Femur (tissue), 1 donor: Measurements from ENCODE around the gene FAH.
"Not testable (repeated sequence)": the region's sequence is repeated elsewhere in the genome, so short reads cannot be mapped to it uniquely, and the experiment has no call there.

Experiments
- DNase-seq: peaks from one replicate; pipeline ENCODE4 v3.0.0-alpha.2; 2017

The FAH gene

DNA sequence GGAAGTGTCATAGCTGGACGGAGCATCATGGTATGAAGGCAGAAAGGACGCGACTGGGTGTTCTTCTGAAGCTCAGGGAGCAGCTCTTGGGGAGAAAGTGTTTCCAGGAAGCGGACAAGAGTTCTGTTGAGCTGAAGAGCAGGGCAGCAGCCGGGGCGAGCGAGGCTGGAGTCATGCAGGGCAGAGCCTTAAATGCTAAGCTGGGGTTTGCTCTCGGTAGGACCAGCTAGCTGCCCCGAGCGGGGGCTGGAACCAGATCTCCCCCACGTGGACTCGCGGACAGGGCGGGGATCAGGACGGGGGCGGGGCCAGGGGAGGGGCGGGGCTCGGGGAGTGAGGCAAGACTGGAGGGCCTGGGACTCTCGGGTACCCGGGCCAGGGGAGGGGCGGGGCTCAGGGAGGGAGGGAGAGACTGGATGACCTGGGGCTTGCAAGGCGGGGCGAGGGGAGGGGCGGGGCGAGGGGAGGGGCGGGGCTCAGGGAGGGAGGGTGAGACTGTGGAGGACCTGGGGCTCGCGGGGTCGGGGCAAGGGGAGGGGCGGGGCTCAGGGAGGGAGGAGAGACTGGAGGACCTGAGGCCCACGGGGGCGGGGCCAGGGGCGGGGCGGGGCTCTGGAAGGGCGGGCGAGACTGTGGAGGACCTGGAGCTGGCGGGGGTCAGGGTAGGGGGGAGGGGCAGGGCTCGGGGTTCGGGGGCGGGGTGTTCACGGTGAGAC lies 461 bp upstream of the FAH start:
- peak; percentile 97 for DNase-seq

DNA sequence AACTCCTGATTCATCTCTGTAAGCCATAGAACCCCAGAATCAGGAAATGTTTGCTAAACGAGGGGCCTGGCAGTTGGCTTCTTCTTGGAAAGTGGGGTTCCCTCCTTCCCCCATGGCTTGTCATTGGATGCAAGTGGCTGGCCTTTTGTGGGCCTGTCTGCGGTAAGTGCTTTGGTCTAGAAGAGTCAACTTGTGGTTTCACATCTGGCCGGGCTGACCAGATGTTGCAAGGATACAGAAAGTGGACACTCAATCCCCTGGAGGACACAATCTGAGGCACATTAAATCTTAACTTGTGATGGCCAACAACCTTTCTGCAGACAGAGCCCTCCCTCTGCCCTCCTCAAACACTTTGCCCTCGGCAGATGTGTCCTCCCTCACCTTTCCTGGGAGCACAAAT lies 1.1 kb downstream of the FAH start:
- no peak for DNase-seq

DNA sequence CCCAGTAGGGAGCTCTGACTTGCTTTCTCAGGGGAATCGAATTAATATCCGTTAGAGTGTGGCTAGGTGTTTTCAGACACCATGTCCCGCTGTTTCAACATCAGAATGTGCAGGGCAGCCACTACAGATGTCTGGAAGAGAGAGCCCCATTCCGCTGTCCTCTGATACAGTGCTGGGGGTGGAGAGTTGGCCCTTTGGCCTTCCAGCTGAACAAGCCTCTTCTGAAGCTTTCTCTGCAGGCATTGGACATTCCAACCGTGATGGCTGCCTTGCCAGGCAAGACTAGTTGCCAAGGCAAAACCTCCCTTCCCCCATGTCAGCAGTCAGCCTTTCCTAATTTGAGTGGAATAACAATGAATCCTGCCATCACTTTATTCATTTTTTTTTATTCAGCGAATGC lies 1.5 kb downstream of the FAH start:
- DNase-seq, result no peak

DNA sequence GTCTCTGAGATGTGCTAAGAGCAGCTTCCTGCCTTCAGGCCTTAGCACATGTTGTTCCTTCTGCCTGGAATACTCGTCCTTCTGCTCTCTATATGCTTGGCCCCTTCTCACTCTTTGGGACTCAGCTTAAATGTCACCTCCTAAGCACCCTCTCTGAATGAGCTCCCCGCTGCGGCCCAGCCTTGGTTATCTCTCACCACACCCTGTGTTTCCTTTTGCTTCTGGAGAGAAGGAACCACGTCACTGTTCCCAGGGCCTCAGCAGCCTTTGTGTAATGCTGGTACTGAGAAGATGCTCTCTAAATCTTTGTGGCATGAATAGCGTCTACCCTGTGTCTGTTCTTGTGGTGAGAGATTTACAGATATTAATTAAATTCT lies 2.2 kb downstream of the FAH start:
- no peak for DNase-seq

DNA sequence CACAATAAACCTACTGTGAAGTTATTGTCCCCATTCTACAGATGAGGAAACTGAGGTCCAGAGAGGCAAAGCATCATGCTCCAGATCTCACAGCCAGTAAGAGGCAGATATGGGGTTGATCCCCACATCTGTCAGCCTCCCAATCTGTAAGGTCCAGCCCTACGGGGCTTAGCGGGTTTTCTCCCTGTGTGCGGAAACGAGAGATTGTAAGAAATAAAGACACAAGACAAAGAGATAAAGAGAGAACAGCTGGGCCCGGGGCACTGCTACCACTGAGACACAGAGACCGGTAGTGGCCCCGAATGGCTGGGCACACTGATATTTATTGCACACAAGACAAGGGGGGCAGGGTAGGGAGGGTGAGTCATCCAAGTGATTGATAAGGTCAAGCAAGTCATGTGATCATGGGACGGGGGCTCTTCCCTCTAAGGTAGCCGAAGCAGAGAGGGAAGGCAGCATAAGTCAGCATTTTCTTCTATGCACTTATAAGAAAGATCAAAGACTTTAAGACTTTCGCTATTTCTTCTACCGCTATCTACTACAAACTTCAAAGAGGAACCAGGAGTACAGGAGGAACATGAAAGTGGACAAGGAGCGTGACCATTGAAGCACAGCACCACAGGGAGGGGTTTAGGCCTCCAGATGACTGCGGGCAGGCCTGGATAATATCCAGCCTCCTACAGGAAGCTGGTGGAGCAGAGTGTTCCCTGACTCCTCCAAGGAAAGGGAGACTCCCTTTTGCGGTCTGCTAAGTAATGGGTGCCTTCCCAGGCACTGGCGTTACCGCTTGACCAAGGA lies 2.8 kb downstream of the FAH start:
- DNase-seq, result not testable (repeated sequence)

DNA sequence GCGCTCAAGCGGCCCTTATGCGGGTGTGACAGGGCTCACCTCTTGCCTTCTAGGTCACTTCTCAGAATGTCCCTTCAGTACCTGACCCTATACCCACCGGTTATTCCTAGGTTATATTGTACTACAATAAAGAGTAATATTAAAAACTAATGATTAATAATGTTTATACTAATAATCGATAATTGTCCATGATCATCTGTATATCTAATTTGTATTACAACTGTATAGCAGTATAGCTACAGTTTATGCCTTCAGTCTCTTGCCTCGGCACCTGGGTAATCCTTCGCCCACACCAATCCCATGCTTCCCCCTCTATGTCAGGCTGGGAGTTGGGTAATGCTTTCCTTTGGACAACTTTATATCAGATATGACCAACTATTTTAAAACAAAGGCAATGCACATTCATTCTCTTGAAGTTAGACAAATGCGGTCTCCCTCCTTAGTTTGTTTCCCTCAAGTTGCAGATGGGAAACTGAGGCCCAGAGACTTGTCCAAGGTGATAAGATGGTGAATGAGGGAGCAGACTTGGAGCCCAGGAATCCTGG lies 3.4 kb downstream of the FAH start:
- DNase-seq, result no peak

DNA sequence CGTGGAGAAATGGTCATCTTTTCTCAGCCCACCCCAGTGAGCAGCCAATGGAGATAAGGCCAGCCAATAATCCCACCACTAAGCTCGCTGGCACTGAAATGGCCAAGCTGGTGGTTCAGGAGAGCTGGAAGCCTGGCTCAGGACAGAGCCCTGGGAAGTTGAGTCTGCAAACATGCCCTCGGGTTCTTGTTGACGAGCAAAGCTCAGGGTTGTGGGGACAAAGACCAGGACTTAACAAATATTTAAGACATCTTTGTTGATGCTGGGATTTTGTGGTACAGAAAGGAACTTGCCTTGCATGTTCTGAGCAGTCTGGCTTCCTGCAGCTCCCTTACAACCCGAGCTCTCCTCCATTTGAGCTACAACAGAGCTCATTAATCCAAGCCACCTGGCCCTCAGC lies 4.4 kb downstream of the FAH start:
- DNase-seq, result no peak

DNA sequence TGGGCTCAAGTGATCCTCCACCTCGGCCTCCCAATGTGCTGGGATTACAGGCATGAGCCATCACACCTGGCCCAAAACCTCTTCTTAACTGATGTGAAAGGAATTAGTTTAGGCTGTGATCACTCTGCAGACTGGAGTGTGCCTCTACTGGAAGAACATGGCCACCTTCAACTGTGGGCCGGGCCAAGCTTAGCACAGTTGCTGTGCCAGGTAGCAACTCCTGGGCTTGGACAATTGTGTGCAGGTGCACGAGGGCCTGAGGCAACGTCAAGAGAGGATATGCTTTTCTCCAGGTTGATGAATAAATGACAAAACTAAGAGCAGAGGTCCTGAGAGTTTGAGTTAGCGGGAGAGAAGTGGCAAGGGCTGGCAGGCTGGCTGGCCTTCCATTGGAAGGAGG lies 6.5 kb downstream of the FAH start:
- DNase-seq, result no peak

DNA sequence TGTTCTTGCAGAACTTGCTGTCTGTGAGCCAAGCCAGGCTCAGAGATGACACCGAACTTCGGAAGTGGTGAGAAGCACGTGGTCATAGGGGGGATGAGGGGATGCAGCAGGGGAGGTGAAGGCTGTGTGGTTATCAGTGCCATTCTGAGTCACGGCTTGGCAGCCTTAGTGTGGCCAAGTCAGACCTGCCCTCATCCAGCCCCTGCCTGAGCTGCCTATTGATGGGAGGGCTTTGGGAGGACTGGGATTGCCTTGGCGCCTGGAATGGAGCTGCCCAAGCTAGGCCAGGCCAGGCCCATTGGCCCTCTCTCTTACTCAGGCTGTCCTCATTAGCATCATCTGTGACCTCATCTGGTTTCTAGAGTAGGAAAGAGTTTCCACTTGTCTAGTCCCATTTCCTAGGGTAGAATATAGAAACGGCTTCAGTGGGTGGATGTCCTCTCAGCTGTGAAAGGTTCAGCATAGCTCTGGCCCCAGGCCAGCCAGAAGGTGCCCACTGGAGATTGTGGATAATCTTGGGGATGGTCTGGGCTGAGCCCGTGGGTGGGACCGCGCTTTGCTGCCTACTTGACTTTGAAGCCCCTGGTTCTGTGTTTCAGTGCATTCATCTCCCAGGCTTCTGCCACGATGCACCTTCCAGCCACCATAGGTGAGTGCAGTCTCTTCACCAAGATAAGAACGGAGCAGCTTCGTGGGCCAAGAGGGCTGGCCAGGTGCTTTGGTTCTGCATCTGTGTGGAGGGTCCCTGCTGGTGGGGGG lies 7.2 kb downstream of the FAH start:
- DNase-seq, result no peak

DNA sequence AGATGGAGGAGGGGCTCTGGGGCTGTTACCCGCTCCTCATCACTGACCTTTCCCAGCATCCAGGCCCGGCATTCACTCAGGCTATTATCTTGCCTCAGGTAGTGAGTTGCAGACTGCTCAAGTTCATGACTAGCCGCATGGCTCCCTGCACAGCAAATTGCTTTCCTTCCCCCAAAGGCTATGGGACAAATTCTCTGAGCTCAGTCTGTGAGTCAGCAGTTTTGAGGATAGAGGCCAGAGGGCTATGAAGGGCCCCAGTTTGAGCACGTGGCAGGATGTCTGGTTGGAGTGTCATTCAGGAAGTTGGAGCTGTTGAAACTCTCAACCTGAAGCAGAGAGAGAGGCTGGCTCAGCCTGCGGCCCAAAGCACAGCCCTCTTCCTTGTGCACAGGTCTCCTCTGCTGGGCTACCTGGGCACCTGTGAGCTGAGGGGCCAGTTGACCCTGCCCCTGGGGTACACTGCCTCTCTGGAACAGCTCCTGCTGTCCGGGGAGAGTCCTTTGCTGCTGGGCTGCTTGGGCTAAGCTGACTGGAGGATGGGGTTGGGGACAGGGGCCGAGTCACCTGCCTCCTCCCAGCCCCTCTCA lies 7.9 kb downstream of the FAH start:
- DNase-seq, result peak; percentile 69

DNA sequence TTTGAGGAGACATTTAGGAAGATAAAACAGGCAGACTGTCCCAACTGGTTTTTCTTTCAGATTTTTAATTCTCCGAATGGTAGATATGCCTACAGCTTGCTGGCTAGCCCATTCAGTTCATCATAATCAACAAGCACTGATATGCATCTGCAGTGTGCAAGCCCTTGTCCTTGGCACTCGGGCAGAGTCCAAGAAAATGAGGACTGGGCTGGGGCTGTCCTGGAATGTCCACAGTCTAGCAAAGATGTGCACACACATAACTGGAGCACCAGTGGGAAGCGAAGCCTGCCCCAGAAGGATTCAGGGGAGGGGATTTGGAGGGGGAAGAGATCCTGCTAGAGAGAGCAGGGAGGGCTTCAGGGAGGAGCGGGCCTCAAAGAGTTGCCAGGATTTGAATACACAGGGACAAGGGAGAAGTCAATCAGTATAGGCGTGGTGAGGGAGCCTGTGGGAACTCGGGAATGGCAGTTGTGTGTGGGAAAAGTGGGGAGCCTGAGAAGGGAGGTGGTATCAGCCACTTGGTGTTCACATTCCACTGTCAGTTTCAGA lies 8.7 kb downstream of the FAH start:
- DNase-seq, result no peak

DNA sequence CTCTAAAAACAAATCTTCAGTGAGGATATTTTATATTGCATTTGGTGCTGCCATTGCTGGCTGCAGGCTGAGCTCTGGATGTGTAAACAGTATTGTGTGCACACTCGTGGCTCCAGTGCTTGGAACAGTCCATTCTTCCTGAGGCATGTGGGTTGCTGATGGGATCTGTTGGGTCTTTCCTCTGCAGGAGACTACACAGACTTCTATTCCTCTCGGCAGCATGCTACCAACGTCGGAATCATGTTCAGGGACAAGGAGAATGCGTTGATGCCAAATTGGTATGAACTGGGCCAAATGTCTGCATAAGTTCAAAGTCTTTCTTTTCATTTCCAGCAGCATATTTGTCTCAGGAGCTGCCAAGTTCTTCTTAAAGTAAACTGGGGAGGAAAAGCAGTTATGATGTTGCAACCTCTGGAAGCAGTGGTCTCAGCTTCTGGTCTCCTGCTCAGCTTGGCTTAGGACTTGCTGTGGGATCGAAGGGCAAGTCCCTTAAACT lies 9.3 kb downstream of the FAH start:
- no peak for DNase-seq

DNA sequence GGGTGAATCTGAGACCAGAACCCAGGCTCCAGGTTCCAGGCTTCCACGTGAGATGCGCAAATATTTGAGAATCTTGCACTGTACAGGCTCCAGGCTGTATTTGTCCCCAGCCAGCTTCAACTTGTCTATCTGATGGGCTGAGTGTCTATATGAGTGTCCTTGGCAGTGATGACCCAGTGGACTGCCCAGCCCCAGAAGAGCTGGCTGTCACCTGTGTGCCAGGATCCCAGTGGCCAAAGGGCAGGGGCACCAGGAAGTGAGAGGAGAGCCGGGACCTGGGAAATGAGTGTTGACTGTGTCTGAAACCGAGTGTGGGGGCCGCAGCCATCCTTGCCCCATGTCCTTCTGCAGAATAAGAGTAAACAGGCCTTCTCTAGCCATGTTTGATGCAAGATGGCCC lies 10.4 kb downstream of the FAH start:
- no peak for DNase-seq

DNA sequence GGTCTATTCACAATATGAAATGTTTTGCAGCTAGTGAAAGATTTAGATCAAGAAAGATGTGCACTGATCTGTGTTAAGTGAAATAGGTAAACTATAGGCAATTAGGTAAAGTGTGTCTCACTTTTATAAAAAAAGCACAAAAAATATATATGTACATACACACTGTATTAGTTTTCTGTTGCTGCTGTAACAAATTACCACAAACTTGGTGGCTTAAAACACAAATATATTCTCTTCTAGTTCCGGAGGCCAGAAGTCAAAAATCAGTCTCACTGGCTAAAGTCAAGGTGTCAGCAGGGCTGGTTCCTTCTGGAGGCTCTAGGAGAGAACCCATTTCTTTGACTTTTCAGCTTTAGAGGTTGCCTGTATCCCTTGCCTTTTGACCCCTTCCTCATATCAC lies 11.1 kb downstream of the FAH start:
- no peak for DNase-seq

DNA sequence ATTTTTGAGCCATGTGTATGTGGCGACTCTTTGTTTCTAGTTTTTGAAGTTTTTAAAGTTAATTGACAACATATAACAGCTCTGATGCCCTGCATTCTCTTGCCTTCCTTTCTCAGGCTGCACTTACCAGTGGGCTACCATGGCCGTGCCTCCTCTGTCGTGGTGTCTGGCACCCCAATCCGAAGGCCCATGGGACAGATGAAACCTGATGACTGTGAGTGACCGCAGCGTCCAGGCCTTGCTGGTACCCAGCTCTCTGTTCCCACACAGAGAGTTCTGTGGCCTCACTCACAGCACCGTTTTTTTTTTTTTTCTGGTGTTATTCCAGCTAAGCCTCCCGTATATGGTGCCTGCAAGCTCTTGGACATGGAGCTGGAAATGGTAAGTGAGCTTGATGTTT lies 15.1 kb downstream of the FAH start:
- DNase-seq, result no peak

DNA sequence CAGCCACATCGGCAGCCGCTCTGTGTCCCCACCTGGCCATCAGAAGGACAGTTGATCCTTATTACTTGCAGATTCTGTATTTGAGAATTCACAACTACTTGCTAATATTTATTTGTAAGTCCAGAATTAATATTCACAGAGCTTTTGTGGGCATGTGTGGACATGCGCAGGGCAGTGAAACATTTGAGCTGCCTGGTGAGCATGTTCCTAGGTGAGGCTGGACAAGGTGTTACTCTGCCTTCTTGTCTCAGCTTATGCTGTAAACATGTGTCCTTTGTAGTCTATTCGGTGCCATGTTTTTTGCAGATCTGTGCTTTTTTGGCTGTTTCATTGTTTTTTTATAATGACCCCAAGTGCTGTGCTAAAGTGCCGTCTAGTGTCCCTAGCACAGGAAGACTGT lies 15.6 kb downstream of the FAH start:
- no peak for DNase-seq

DNA sequence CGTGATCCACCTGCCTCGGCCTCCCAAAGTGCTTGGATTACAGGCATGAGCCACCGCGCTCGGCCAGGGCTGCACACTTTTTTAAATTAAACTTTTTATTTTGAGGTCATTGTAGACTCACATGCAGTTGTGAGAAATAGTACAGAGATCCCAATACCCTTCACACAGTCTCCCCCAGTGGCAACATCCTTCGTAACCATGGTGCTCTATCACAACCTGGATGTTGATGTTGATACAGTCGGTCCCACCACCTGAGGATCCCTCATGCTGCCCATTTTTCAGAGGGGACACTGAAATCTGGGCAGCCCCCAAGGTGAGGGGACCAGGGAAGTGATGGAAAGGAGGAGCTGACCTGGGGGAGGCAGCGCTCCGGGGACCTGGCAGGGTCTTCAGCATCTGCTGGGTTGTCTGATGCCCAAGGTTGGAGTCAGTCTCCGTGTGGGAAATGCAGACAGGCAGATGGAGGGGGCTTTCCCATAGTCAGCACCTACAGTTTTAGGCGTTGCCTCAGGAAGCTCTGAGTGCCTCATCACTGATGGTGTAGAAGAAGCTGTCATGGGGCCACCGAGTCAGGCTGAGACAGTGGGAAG lies 17.1 kb downstream of the FAH start:
- DNase-seq, result no peak

DNA sequence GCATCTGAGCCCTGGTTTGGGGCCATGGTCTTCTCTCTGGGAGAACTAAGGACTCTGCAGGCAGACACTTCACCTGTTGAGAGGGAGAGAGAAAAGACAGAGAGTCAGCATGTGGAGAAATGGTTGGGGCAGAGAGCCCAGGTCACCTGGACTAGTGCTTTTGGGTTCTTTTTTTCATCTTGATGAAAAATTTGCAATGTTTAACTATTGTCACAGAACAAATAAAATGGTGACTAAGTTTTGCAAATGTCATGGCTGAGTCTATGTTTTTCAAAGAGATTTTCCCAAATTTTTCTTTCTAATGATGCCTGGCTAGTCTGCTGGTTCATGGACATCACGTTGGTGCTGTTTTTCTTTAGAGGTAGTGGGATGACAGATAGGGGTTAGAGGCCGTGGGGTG lies 17.8 kb downstream of the FAH start:
- DNase-seq, result no peak

DNA sequence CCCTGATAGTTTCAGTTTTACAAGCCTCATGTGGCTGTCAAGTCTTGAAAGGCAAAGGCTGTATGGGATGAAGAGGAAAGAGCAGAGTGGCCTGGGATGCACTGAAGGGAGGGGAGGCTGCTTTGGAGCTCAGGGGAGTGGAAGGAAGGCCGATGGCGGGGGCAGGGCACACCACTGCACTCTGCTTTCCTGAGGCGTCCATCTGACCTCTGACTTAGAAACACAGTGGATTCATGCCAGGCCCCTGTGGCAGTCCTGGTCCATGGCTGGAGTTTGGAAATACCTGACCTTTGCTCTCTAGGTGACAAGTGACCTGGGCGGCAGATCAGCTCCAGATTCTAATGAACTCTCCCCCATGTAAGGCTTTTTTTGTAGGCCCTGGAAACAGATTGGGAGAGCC lies 19.0 kb downstream of the FAH start:
- DNase-seq, result no peak

DNA sequence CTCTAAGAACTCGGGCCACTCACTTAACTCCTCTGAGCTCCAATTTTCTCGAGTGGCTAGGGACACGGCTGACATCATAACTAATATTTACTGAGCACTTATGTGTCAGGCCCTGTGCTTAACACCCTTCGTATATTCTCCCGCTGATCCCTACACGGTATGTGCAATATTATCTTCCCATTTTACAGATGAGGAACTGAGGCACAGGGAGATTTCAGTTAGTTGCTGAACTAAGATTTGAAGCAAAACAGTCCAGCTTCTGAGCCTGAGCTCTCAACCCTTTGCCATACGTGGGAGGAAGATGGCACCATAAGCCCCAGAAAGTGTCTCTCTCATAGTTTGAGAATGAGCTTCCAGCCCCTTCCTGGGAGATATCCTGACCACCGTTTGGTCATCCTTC lies 19.6 kb downstream of the FAH start:
- no peak for DNase-seq

DNA sequence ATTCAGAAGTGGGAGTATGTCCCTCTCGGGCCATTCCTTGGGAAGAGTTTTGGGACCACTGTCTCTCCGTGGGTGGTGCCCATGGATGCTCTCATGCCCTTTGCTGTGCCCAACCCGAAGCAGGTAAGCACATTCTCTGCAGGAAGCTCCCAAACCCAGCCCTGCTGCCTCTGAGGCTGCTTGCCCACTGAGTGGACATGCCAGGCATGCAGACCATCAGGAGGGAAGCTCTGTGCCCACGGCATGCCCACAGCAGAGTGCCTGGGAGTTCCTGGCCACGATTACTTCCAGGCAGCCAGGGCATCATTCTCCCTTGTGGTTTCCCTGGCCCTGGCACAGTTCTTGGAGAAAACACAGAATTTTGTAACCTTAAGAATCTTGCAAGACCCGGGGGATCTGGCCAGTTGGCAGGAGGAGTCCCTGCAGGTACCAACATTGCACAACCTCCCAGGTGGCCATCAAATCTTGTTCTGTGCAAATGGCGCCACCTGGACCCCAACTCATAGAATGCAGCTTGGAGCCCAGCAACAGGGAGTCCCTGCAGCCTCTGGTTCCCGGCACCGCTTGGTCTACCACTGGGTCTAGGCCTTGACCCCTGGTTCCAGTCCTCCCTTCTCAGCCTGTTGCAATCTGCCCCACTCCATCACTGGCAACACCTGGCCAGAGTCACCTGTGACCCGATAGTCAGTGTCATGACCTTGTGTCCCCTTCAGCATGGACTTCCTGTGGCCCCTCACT lies 20.4 kb downstream of the FAH start:
- DNase-seq, result peak; percentile 67
